OCI-LY7 (cell line): Measurements from ENCODE around the gene CCT5. TPM values are rescaled to one million over a fixed set of nuclear protein-coding genes. Genes with fewer than 3 reads are reported as not detected.

Experiments used
- BruUV-seq: library from RNA; stranded (reverse); fragments of 400-500 nt; replicated peaks from 2 replicates; lab custom pipeline; 2021; lab: Mats Ljungman, UMichigan
- CTCF ChIA-PET: fragments of 300-600 bp; sonication (Branson Sonifier 250); formaldehyde crosslinking; loops from one replicate; lab custom pipeline; 2022; ENCODE audit warnings: antibody characterized with exemption; ENCODE audit not compliant: unreplicated experiment; lab: Charles Lee
- POLR2A ChIA-PET: fragments of 300-600 bp; sonication (Branson Sonifier 250); formaldehyde crosslinking; loops from one replicate; lab custom pipeline; 2022; ENCODE audit warnings: antibody characterized with exemption; lab: Charles Lee
- DNase-seq: peaks from one replicate; pipeline ENCODE4 v3.0.0-alpha.2; 2015; ENCODE audit warnings: low spot score
- H2AFZ ChIP-seq: fragments of 200-600 bp; sonication (generic), shearing (Covaris generic); 2 replicates; pipeline ENCODE4 v1.6.1; 2014; ENCODE audit warnings: mild to moderate bottlenecking, antibody characterized with exemption, low read length, moderate library complexity
- H3K27ac ChIP-seq: fragments of 200-600 bp; sonication (generic); 2 replicates; pipeline ENCODE4 v1.5.1; 2014; ENCODE audit warnings: mixed run types, low read depth, mild to moderate bottlenecking, moderate library complexity, low read length, inconsistent platforms; ENCODE audit not compliant: poor library complexity, severe bottlenecking
- H3K36me3 ChIP-seq: fragments of 200-600 bp; sonication (generic); 2 replicates; pipeline ENCODE4 v1.6.1; 2014; ENCODE audit warnings: mild to moderate bottlenecking, antibody characterized with exemption, low read length, moderate library complexity, mixed read lengths; ENCODE audit not compliant: insufficient read depth
- H3K4me1 ChIP-seq: fragments of 200-600 bp; sonication (generic); 2 replicates; pipeline ENCODE4 v1.5.1; 2014; ENCODE audit warnings: mild to moderate bottlenecking, low read length; ENCODE audit not compliant: insufficient read depth, poor library complexity, severe bottlenecking
- H3K4me2 ChIP-seq: fragments of 200-600 bp; sonication (generic); 2 replicates; pipeline ENCODE4 v1.6.1; 2014; ENCODE audit warnings: mild to moderate bottlenecking, low read length
- H3K4me3 ChIP-seq: fragments of 200-600 bp; sonication (generic); 2 replicates; pipeline ENCODE4 v1.5.1; 2014; ENCODE audit warnings: mild to moderate bottlenecking, low read depth, low read length; ENCODE audit not compliant: poor library complexity, severe bottlenecking
- H3K79me2 ChIP-seq: fragments of 200-600 bp; sonication (generic); 2 replicates; pipeline ENCODE4 v1.6.1; 2016; ENCODE audit warnings: low read depth, mild to moderate bottlenecking, low read length, moderate library complexity, mixed read lengths; ENCODE audit not compliant: insufficient read depth
- H3K9me2 ChIP-seq: fragments of 200-600 bp; sonication (generic); 2 replicates; pipeline ENCODE4 v1.6.1; 2016; ENCODE audit warnings: mild to moderate bottlenecking, low read length, mixed read lengths; ENCODE audit not compliant: insufficient read depth
- H3K9me3 ChIP-seq: fragments of 200-600 bp; sonication (generic); 2 replicates; pipeline ENCODE4 v1.6.1; 2014; ENCODE audit warnings: mild to moderate bottlenecking, mixed run types, low read length, mixed read lengths
- H4K20me1 ChIP-seq: fragments of 200-600 bp; sonication (generic); 2 replicates; pipeline ENCODE4 v1.6.1; 2014; ENCODE audit warnings: mild to moderate bottlenecking, antibody characterized with exemption, low read length, moderate library complexity, mixed read lengths; ENCODE audit not compliant: insufficient read depth
- EZH2phosphoT487 ChIP-seq: fragments of 200-600 bp; sonication (generic); IDR thresholded peaks from 2 replicates; pipeline ENCODE4 v1.6.1; 2018; ENCODE audit warnings: low read depth, borderline replicate concordance, mild to moderate bottlenecking, mixed run types, antibody characterized with exemption, low read length, moderate library complexity, mixed read lengths
- intact Hi-C: fragments of 100-400 bp; cut with micrococcal nuclease; formaldehyde crosslinking; loops from one replicate; pipeline ENCODE4 v1.10.0; 2022; ENCODE audit not compliant: unreplicated experiment
- total RNA-seq, 2 experiments: library from RNA; depleted of rRNA in 1 of 2; stranded (reverse); fragments of >200 nt in 1 of 2; shearing (Covaris generic) in 1 of 2; gene quantifications; 2 replicates each; pipeline ENCODE4 v1.2.3, GENCODE V29; 2014 to 2022
- TF ChIP-seq, protein P1 (sequence below): fragments of 200-600 bp; sonication (generic); conservative IDR thresholded peaks from 2 replicates; pipeline ENCODE4 v1.5.1; 2014; ENCODE audit warnings: mild to moderate bottlenecking, antibody characterized with exemption, low read length, moderate library complexity, mixed read lengths

The CCT5 gene
- total RNA-seq, 2 experiments from 2014 or later: 389 to 498 TPM

DNA sequence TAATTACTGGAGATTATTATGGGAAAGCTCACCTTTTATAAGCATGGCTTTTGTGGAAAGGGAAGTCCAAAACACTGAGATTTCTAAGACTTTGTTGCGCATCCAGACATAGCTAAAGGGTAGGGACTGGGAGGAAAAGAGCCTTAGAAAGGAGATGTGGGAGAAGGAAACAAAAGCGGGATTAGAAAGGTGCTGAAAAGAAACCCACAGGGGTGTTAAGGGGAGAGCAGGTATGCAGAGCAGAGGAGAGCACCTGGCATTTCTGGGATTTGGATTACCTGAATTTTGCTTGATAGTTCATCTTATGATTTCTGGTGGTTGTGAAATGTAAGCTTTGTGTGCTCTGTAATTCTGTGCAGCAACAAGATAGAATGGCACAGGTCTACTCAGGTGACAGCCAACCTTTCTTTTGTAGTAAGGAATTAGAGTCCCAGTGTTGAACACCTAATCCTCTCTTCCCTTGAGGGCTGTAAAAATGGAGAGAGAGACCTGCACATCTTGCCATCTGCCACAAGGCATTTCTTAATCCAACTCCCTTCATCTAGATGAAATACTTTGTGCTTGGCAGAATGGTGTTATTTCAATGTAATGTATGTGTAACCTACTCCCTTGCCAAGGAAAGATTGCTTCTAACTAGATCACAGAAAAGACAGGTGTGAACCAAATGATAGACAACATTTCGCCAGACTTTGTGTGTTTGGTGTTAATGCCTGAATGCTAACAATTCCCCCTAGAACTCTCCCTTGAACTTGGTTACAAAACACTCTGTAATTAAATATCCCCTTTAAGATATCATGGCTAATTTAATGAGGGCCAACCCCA lies 47.8 kb upstream of the CCT5 start:
- H3K9me2 ChIP-seq: no peaks in the 10 kb centered on the region
- no peak for TF ChIP-seq EZH2phosphoT487
- TF ChIP-seq, protein P1, sequence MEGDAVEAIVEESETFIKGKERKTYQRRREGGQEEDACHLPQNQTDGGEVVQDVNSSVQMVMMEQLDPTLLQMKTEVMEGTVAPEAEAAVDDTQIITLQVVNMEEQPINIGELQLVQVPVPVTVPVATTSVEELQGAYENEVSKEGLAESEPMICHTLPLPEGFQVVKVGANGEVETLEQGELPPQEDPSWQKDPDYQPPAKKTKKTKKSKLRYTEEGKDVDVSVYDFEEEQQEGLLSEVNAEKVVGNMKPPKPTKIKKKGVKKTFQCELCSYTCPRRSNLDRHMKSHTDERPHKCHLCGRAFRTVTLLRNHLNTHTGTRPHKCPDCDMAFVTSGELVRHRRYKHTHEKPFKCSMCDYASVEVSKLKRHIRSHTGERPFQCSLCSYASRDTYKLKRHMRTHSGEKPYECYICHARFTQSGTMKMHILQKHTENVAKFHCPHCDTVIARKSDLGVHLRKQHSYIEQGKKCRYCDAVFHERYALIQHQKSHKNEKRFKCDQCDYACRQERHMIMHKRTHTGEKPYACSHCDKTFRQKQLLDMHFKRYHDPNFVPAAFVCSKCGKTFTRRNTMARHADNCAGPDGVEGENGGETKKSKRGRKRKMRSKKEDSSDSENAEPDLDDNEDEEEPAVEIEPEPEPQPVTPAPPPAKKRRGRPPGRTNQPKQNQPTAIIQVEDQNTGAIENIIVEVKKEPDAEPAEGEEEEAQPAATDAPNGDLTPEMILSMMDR: no peak
- intact Hi-C loops: no loop called here
- CTCF ChIA-PET: no interaction called here
- H3K4me1 ChIP-seq: no peaks in the 10 kb centered on the region
- peaks cover 6% of the 10 kb centered on the region; the same call in 1 of the 2 replicates for H3K9me3 ChIP-seq
- no peaks in the 10 kb centered on the region for H4K20me1 ChIP-seq
- no TSS peak for BruUV-seq
- H3K79me2 ChIP-seq: no peaks in the 10 kb centered on the region
- POLR2A ChIA-PET: interaction anchor here (0.7 kb wide), 1 partner anchor 828 kb away, joined by 3 read pairs; no protein-coding TSS in a partner anchor
- no peak overlapping the region for H3K27ac ChIP-seq
- no peak overlapping the region for H3K4me2 ChIP-seq
- DNase-seq: no peak
- H3K4me3 ChIP-seq: no peak overlapping the region
- H2AFZ ChIP-seq: no peak overlapping the region
- no peaks in the 10 kb centered on the region for H3K36me3 ChIP-seq

DNA sequence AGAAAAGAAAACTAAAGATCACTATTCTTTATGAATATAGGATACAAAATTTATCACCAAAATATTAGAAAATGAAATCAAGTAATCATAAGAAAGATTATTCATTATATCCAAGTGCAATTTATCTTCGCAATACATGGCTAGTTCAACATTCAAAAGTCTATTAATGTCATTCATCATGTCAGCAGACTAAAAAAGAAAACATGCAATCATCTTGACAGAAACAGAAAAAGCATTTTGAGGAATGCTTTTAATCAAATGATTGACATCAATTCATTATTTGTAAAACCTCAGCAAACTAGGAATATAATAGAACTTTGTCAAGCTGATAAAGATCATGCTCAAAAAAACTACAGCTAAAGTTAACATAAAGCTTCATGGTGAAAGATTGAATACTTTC lies 41.1 kb upstream of the CCT5 start:
- H2AFZ ChIP-seq: no peak overlapping the region
- H3K4me3 ChIP-seq: no peak overlapping the region
- no peaks in the 10 kb centered on the region for H3K79me2 ChIP-seq
- no peaks in the 10 kb centered on the region for H3K36me3 ChIP-seq
- ChIA-PET POLR2A (interaction anchor here (0.7 to 1.1 kb wide), 3 partner anchors 13 to 520 kb away, joined by 3 to 5 read pairs (median 4); no protein-coding TSS in a partner anchor), CTCF (no interaction called here)
- H3K4me1 ChIP-seq: no peaks in the 10 kb centered on the region
- TF ChIP-seq EZH2phosphoT487: no peak
- TF ChIP-seq, protein P1: no peak
- no peak overlapping the region for H3K4me2 ChIP-seq
- intact Hi-C loops: no loop called here
- H3K27ac ChIP-seq: no peak overlapping the region
- H3K9me2 ChIP-seq: no peaks in the 10 kb centered on the region
- no TSS peak for BruUV-seq
- no peak for DNase-seq
- H3K9me3 ChIP-seq: no peaks in the 10 kb centered on the region
- H4K20me1 ChIP-seq: no peaks in the 10 kb centered on the region

DNA sequence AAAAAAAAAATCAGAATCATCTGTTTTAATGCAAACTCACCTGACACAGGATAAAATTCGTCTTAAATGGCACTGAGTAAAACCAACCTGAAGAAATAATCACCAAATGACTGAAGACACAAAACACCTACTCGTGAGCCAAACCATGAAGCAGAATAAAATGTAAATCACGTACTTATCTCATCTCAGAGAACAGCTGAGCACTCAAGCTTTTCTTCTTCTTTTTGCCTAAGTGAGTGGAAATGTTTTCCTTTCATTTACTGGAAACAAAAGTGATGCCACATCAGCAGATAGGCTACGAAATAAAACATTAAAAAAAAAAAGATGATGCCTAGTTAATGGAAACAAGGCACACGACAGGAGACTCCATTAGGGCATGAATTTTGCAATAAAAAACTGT lies 36.8 kb upstream of the CCT5 start:
- no peak for DNase-seq
- Histone ChIP-seq H3K9me2 (no peaks in the 10 kb centered on the region), H2AFZ (no peak overlapping the region), H4K20me1 (no peaks in the 10 kb centered on the region), H3K27ac (no peak overlapping the region), H3K4me1 (no peaks in the 10 kb centered on the region), H3K79me2 (no peaks in the 10 kb centered on the region), H3K36me3 (no peaks in the 10 kb centered on the region), H3K4me3 (no peak overlapping the region), H3K9me3 (no peaks in the 10 kb centered on the region), H3K4me2 (no peak overlapping the region)
- BruUV-seq: no TSS peak
- POLR2A ChIA-PET: no interaction called here
- CTCF ChIA-PET: no interaction called here
- TF ChIP-seq, protein P1: no peak
- TF ChIP-seq EZH2phosphoT487: no peak
- intact Hi-C loops: no loop called here
